HL-60/S4 treated with retinoic acid at 250 ng/mL for 4 days and 3 days (cell line): Measurements from ENCODE around the gene BHLHE40.

Source experiments
- in situ Hi-C: fragments of 300-500 bp; cut with MboI; formaldehyde crosslinking; loops from 2 replicates; pipeline ENCODE4 v1.7.0; 2022; ENCODE audit warnings: low sequenced_read_pairs

BHLHE40 gene

GRCh38 chr3:5016211-5017161 is 37.2 kb downstream of the BHLHE40 start:
- in situ Hi-C loops: no loop called here

- in situ Hi-C loops: no loop called here
Measured at GRCh38 chr3:5017925-5018531, 38.8 kb downstream of the BHLHE40 start.

GRCh38 chr3:5019411-5020241 is 40.4 kb downstream of the BHLHE40 start:
- in situ Hi-C loops: no loop called here

- in situ Hi-C loops: no loop called here
Measured at GRCh38 chr3:5020242-5020722, 41.0 kb downstream of the BHLHE40 start.

GRCh38 chr3:5021116-5022092 is 42.2 kb downstream of the BHLHE40 start:
- in situ Hi-C loops: no loop called here

GRCh38 chr3:5022187-5022965 is 43.1 kb downstream of the BHLHE40 start:
- in situ Hi-C loops: no loop called here

GRCh38 chr3:5022966-5023776 is 43.9 kb downstream of the BHLHE40 start:
- in situ Hi-C loops: no loop called here

- in situ Hi-C loops: no loop called here
Measured at GRCh38 chr3:5023777-5024346, 44.6 kb downstream of the BHLHE40 start.

- in situ Hi-C loops: no loop called here
Measured at GRCh38 chr3:5026046-5026362, 46.8 kb downstream of the BHLHE40 start.

GRCh38 chr3:5029715-5030114 is 50.5 kb downstream of the BHLHE40 start:
- in situ Hi-C loops: no loop called here

GRCh38 chr3:5030152-5030551 is 50.9 kb downstream of the BHLHE40 start:
- in situ Hi-C loops: no loop called here

- in situ Hi-C loops: no loop called here
Measured at GRCh38 chr3:5032844-5033243, 53.6 kb downstream of the BHLHE40 start.
